ENCODE measurements around the gene PNKP. TPM values are rescaled to one million over a fixed set of nuclear protein-coding genes. Genes with fewer than 3 reads are reported as not detected.

Gene PNKP
- total and polyA plus RNA-seq, 9 of the 15 experiments (the other 6 are each of a cell fraction or from before 2014, with no cell fraction given) = 2.8 to 85.4 (median 25.3) TPM

GRCh38 chr19:49879243-49879963 is 12.0 kb upstream of the PNKP start (continued):
- TF ChIP-seq ZBTB49 (CRISPR knock-in tag; IDR thresholded peaks at IDR 0.05; ENCODE audit: borderline replicate concordance) (no peak), ZBTB40 (IDR thresholded peaks at IDR 0.05) (peak; percentile 61; the same call in 1 of the 2 replicates), ZBTB40 (CRISPR knock-in tag; IDR thresholded peaks at IDR 0.05) (no peak), CUX1 (CRISPR knock-in tag; IDR thresholded peaks at IDR 0.05) (no peak), HCFC1 (IDR thresholded peaks at IDR 0.05; ENCODE audit: low read depth, low read length) (0 out of 2 replicates have a peak, but pooled peaks have one; percentile 20), TEAD1 (CRISPR knock-in tag; IDR thresholded peaks at IDR 0.05) (no peak), ZNF398 (CRISPR knock-in tag; IDR thresholded peaks at IDR 0.05) (no peak)
